Measurements from ENCODE around the gene FLYWCH1.

The FLYWCH1 gene

DNA sequence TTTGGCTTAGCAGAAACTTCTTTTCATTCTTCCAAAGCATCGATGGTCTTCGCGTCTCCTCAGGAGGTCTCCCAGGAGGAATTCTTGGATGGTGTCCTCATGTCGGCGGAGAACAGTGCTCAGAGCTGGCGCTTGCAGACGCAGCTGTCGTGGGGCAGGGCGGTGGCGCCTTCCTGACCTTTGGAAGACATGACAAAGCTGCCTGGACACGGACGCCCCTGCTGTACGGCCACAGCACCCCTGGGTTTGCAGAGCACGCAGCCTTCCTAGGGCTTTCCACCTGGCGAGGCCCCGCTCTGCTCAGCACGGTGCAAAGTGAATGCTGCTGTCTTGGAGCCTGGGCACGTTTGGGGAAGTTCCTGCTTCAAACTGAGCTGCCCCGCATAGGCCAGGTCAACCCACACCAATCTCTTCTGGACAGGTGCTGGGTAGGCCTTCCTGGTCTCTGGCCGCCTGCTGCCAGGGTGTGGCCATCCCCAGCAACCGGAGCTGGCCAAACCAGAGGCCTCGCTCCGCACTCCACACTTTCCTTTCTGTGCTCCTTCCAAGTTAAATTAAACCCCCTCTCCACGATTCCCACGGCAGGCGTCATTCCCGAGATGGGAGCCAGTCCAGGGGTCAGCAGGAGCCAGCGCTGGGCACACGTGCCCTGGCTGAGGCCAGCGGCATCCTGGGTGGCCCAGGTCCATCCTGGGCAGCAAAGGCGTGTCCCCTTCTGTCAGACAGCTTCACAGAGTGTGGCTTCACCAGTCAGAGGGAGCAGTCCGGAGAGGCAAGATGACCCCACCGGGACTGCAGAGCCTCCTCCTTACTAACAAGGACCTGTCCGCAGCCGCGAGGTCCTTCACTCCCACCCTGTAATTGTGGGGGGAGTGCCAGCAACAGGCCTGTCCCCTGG, 37.3 kb downstream of the FLYWCH1 start:
- TF ChIP-seq, protein P1, sequence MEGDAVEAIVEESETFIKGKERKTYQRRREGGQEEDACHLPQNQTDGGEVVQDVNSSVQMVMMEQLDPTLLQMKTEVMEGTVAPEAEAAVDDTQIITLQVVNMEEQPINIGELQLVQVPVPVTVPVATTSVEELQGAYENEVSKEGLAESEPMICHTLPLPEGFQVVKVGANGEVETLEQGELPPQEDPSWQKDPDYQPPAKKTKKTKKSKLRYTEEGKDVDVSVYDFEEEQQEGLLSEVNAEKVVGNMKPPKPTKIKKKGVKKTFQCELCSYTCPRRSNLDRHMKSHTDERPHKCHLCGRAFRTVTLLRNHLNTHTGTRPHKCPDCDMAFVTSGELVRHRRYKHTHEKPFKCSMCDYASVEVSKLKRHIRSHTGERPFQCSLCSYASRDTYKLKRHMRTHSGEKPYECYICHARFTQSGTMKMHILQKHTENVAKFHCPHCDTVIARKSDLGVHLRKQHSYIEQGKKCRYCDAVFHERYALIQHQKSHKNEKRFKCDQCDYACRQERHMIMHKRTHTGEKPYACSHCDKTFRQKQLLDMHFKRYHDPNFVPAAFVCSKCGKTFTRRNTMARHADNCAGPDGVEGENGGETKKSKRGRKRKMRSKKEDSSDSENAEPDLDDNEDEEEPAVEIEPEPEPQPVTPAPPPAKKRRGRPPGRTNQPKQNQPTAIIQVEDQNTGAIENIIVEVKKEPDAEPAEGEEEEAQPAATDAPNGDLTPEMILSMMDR (IDR thresholded peaks at IDR 0.05; ENCODE audit: unreplicated experiment in 3 of 3) = no peak
- Mint-ChIP-seq H3K27ac (no peak overlapping the region), H3K9me3 (no peaks in the 10 kb centered on the region), H3K27me3 (ENCODE audit: low read depth) (no peaks in the 10 kb centered on the region), H3K4me1 (peaks cover 2% of the 10 kb centered on the region), H3K36me3 (ENCODE audit: low read depth) (peaks cover 17% of the 10 kb centered on the region), H3K4me3 (no peak overlapping the region)

DNA sequence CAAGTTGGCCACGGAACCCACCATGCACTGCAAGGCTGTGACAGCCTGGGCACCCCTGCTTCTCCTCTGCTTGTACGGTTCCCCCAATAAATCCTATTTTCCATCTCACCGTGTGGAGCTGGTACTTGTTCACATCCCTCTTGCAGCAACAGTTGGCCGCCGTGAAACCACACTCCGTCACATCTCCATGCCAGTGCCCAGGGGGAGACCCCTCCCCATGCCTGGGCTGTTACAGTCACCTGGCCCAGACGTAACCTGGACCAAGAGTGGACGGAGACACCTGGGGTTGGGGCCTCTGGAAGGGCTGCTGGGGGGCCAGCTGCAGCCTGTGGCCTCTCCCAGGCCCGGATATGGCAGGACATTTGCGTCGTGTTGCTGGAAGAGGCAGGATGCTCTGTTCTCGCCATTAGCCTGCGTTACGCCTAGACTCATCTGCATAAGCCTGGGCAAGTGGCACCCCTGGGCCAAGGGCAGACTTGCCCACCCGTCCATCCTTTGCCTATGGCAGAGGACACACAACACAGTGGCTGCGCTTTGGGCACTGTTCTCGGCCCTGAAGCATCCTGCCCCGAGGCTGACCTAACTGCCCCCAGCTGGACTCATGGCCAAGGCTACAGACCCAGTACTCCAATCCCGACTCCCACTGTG, 38.1 kb downstream of the FLYWCH1 start:
- Mint-ChIP-seq H3K9me3 (no peaks in the 10 kb centered on the region), H3K4me1 (peaks cover 6% of the 10 kb centered on the region), H3K36me3 (ENCODE audit: low read depth) (peaks cover 17% of the 10 kb centered on the region), H3K4me3 (no peak overlapping the region), H3K27me3 (ENCODE audit: low read depth) (no peaks in the 10 kb centered on the region), H3K27ac (no peak overlapping the region)
- TF ChIP-seq, protein P1 (IDR thresholded peaks at IDR 0.05; ENCODE audit: unreplicated experiment in 3 of 3) = no peak

DNA sequence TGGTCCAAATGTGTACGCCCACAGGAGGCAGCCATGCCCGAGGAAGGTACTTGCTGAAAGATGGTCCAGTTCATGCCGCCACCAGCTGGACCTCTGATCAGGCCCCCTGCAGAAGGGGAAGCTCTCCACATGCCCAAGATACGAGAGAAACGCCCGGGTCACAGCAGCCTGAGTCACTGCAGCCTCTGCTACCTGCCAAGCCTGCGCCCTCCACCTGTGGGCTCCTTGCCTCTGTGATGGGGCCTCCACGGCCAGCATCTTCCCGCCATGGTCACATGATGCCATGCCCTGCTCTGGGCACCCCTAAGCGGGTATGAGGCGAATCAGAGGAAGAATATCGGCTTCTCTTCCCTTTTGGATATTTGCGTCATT, 38.6 kb downstream of the FLYWCH1 start:
- H3K4me3 Mint-ChIP-seq = no peak overlapping the region
- no peak overlapping the region for H3K27ac Mint-ChIP-seq
- peaks cover 17% of the 10 kb centered on the region for H3K36me3 Mint-ChIP-seq (ENCODE audit: low read depth)
- H3K4me1 Mint-ChIP-seq = peaks cover 6% of the 10 kb centered on the region
- H3K9me3 Mint-ChIP-seq = no peaks in the 10 kb centered on the region
- TF ChIP-seq, protein P1 (IDR thresholded peaks at IDR 0.05; ENCODE audit: unreplicated experiment in 3 of 3) = no peak
- no peaks in the 10 kb centered on the region for H3K27me3 Mint-ChIP-seq (ENCODE audit: low read depth)

DNA sequence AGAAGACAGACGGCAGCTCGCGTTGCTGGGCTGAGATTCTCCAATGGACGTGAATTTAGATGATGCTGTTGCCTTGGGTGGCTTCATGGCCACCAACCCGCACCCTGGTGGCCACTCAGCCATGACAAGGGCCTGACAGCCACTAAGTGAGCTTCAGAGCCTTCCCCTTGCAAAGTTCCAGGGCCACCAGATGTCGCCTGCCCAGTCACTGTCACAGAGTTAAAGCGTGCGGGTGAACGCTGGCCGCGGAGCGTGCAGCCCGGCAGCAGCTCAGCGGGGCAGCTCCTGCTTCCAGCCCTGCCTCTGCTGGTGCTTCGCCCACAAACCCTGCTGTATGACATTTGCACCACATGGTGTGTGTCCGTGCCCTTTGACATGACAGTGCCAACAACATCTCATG, 39.0 kb downstream of the FLYWCH1 start:
- H3K27me3 Mint-ChIP-seq (ENCODE audit: low read depth) = no peaks in the 10 kb centered on the region
- no peak overlapping the region for H3K4me3 Mint-ChIP-seq
- H3K36me3 Mint-ChIP-seq (ENCODE audit: low read depth) = peaks cover 17% of the 10 kb centered on the region
- TF ChIP-seq, protein P1 (IDR thresholded peaks at IDR 0.05; ENCODE audit: unreplicated experiment in 3 of 3) = no peak
- H3K9me3 Mint-ChIP-seq = no peaks in the 10 kb centered on the region
- no peak overlapping the region for H3K27ac Mint-ChIP-seq
- H3K4me1 Mint-ChIP-seq = peaks cover 6% of the 10 kb centered on the region

DNA sequence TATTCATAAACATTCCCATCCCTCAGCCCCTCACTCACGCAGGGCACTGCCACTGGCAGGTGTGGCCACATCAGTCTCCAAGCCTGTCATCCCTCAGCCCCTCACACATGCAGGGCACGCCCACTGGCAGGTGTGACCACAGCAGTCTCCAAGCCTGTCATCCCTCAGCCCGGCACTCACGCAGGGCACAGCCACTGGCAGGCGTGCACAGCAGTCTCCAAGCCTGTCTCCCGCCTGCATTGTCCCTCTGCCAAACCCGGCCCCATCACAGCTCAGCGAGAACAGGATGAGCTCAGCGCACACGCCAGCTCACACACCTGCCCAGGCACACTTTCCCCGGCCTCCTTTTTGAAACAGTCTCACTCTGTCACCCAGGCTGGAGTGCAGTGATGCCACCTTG, 40.9 kb downstream of the FLYWCH1 start:
- TF ChIP-seq, protein P1 (IDR thresholded peaks at IDR 0.05; ENCODE audit: unreplicated experiment in 3 of 3) = no peak
- Mint-ChIP-seq H3K9me3 (no peaks in the 10 kb centered on the region), H3K27me3 (ENCODE audit: low read depth) (no peaks in the 10 kb centered on the region), H3K4me1 (peaks cover 6% of the 10 kb centered on the region), H3K27ac (no peak overlapping the region), H3K4me3 (no peak overlapping the region), H3K36me3 (ENCODE audit: low read depth) (peaks cover 7% of the 10 kb centered on the region)

Data from nephron (organoid).